ENCODE results near the gene TBX2. TPM values are rescaled to one million over a fixed set of nuclear protein-coding genes. Genes with fewer than 3 reads are reported as not detected.

The TBX2 gene
- total and polyA plus RNA-seq, 2 of the 13 experiments (the other 11 are each of a cell fraction or from before 2014, with no cell fraction given): 2.8 to 15.3 TPM

DNA sequence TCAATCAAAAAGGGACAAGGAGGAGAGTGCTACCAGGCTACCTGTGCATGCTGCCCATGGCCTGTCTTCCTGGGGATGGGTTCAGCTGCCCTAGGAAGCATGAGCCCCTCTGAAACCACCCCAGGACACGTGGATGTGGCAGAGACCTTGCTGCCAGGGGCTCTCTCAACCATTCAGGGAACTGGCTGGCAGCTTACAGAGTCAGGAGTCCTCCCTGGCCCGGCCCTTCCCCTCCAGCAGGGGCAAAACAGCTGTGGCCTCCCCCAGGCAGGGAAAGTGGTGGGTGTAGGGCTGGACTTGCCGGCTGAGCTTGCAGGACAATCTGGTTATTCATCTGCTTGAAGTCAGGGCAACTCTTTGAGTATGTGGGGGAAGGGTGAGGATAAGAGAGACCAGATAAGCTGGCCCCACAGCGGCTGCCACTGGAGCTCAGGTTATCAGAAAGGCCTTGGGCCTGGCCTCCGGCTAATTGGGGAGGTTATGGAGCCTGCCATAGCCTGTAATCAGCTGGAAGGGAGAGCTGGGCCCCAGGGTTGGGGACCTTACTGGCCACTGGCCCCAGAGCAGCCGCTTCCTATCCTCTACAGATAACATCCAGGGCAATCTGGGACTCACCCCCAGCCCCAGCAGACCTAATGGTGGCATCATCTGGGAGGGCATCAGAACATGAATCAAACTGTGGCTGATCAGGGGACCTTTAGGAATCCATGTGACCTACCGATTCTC, 5.6 kb upstream of the TBX2 start (continued):
- TF ChIP-seq CHD2 (IDR thresholded peaks at IDR 0.05; ENCODE audit: low read depth, low read length) (0 out of 2 replicates have a peak, but pooled peaks have one; percentile 4), HDAC6 (IDR thresholded peaks at IDR 0.05; ENCODE audit: low read depth, low read length) (no peak), ESRRA (CRISPR knock-in tag; IDR thresholded peaks at IDR 0.05; ENCODE audit: low read depth) (no peak; the same call in 1 of the 2 replicates), NAIF1 (CRISPR knock-in tag; IDR thresholded peaks at IDR 0.05; ENCODE audit: borderline replicate concordance) (no peak), PCBP2 (optimal IDR thresholded peaks at IDR 0.05; ENCODE audit: low read depth, low read length, poor library complexity, severe bottlenecking) (no peak), ZNF3 (CRISPR knock-in tag; IDR thresholded peaks at IDR 0.05) (no peak), AKAP8 (CRISPR knock-in tag; IDR thresholded peaks at IDR 0.05) (peak; percentile 98), KDM5A (IDR thresholded peaks at IDR 0.05; ENCODE audit: borderline replicate concordance, low read length) (no peak), ELF4 (CRISPR knock-in tag; IDR thresholded peaks at IDR 0.05; ENCODE audit: borderline replicate concordance) (no peak), ZNF678 (CRISPR knock-in tag; IDR thresholded peaks at IDR 0.05) (0 out of 2 replicates have a peak, but pooled peaks have one; percentile 62), RXRA (CRISPR knock-in tag; IDR thresholded peaks at IDR 0.05) (peak; percentile 83), PAWR (CRISPR knock-in tag; IDR thresholded peaks at IDR 0.05; ENCODE audit: borderline replicate concordance) (no peak), SNRNP70 (IDR thresholded peaks at IDR 0.05; ENCODE audit: low read depth, low read length) (no peak), NRL (CRISPR knock-in tag; IDR thresholded peaks at IDR 0.05; ENCODE audit: borderline replicate concordance) (peak; percentile 88; the same call in 1 of the 2 replicates), CENPT (CRISPR knock-in tag; IDR thresholded peaks at IDR 0.05; ENCODE audit: low read depth) (no peak), ZNF468 (CRISPR knock-in tag; IDR thresholded peaks at IDR 0.05) (0 out of 2 replicates have a peak, but pooled peaks have one; percentile 38), TP53 (CRISPR knock-in tag; conservative IDR thresholded peaks at IDR 0.05) (0 out of 2 replicates have a peak, but pooled peaks have one; percentile 63), SMARCE1 (IDR thresholded peaks at IDR 0.05; ENCODE audit: borderline replicate concordance) (no peak)
- TF ChIP-seq, protein P1, sequence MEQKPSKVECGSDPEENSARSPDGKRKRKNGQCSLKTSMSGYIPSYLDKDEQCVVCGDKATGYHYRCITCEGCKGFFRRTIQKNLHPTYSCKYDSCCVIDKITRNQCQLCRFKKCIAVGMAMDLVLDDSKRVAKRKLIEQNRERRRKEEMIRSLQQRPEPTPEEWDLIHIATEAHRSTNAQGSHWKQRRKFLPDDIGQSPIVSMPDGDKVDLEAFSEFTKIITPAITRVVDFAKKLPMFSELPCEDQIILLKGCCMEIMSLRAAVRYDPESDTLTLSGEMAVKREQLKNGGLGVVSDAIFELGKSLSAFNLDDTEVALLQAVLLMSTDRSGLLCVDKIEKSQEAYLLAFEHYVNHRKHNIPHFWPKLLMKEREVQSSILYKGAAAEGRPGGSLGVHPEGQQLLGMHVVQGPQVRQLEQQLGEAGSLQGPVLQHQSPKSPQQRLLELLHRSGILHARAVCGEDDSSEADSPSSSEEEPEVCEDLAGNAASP (CRISPR knock-in tag; IDR thresholded peaks at IDR 0.05; ENCODE audit: borderline replicate concordance): peak; percentile 55; the same call in 1 of the 2 replicates
- TF ChIP-seq, protein P2, sequence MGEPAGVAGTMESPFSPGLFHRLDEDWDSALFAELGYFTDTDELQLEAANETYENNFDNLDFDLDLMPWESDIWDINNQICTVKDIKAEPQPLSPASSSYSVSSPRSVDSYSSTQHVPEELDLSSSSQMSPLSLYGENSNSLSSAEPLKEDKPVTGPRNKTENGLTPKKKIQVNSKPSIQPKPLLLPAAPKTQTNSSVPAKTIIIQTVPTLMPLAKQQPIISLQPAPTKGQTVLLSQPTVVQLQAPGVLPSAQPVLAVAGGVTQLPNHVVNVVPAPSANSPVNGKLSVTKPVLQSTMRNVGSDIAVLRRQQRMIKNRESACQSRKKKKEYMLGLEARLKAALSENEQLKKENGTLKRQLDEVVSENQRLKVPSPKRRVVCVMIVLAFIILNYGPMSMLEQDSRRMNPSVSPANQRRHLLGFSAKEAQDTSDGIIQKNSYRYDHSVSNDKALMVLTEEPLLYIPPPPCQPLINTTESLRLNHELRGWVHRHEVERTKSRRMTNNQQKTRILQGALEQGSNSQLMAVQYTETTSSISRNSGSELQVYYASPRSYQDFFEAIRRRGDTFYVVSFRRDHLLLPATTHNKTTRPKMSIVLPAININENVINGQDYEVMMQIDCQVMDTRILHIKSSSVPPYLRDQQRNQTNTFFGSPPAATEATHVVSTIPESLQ (CRISPR knock-in tag; conservative IDR thresholded peaks at IDR 0.05): no peak
- TF ChIP-seq, protein P3, sequence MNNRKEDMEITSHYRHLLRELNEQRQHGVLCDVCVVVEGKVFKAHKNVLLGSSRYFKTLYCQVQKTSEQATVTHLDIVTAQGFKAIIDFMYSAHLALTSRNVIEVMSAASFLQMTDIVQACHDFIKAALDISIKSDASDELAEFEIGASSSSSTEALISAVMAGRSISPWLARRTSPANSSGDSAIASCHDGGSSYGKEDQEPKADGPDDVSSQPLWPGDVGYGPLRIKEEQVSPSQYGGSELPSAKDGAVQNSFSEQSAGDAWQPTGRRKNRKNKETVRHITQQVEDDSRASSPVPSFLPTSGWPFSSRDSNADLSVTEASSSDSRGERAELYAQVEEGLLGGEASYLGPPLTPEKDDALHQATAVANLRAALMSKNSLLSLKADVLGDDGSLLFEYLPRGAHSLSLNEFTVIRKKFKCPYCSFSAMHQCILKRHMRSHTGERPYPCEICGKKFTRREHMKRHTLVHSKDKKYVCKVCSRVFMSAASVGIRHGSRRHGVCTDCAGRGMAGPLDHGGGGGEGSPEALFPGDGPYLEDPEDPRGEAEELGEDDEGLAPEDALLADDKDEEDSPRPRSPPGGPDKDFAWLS (CRISPR knock-in tag; IDR thresholded peaks at IDR 0.05; ENCODE audit: borderline replicate concordance): 0 out of 2 replicates have a peak, but pooled peaks have one; percentile 86
- TF ChIP-seq, protein P4, sequence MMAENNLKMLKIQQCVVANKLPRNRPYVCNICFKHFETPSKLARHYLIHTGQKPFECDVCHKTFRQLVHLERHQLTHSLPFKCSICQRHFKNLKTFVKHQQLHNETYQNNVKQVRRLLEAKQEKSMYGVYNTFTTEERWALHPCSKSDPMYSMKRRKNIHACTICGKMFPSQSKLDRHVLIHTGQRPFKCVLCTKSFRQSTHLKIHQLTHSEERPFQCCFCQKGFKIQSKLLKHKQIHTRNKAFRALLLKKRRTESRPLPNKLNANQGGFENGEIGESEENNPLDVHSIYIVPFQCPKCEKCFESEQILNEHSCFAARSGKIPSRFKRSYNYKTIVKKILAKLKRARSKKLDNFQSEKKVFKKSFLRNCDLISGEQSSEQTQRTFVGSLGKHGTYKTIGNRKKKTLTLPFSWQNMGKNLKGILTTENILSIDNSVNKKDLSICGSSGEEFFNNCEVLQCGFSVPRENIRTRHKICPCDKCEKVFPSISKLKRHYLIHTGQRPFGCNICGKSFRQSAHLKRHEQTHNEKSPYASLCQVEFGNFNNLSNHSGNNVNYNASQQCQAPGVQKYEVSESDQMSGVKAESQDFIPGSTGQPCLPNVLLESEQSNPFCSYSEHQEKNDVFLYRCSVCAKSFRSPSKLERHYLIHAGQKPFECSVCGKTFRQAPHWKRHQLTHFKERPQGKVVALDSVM (CRISPR knock-in tag; IDR thresholded peaks at IDR 0.05): peak; percentile 81
